Ovary (tissue), 9 donors: Measurements from ENCODE around the gene SATB1. TPM values are rescaled to one million over a fixed set of nuclear protein-coding genes. Genes with fewer than 3 reads are reported as not detected.

ENCODE experiments used
- DNase-seq, 5 donors: peaks; one replicate each; pipeline ENCODE4 v3.0.0-alpha.2; 2019 to 2020
- H3K27ac ChIP-seq, 2 donors: fragments of 200-600 bp; one replicate each; pipeline versions ENCODE4 v1.5.1 to v1.8.0; 2019 to 2022
- H3K27me3 ChIP-seq: fragments of 200-600 bp; one replicate; pipeline ENCODE4 v1.8.0; 2022
- H3K36me3 ChIP-seq: fragments of 200-600 bp; sonication (generic); one replicate; pipeline ENCODE4 v1.5.1; 2019
- H3K4me1 ChIP-seq: one replicate; pipeline ENCODE4 v1.8.1; 2013; ENCODE audit warnings: mild to moderate bottlenecking, moderate library complexity; ENCODE audit not compliant: insufficient read depth
- H3K4me3 ChIP-seq: fragments of 200-600 bp; sonication (generic); one replicate; pipeline ENCODE4 v1.5.1; 2017
- H3K9me3 ChIP-seq, 2 donors: fragments of 200-600 bp in 1 of 2; sonication (generic) in 1 of 2; one replicate each; pipeline versions ENCODE4 v1.5.1 to v1.8.1; 2013 to 2019; ENCODE audit warnings: mild to moderate bottlenecking in 1 of 2, moderate library complexity in 1 of 2
- CTCF ChIP-seq, 3 donors: fragments of 450-650 bp in 2 of 3; fragments of 200-600 bp in 1 of 3; IDR thresholded peaks; one replicate each; pipeline versions ENCODE4 v1.5.1 to v1.8.0; 2016 to 2022; ENCODE audit warnings: antibody characterized with exemption in 3 of 3, mild to moderate bottlenecking in 1 of 3
- EP300 ChIP-seq: sonication (generic); formaldehyde crosslinking; IDR thresholded peaks from one replicate; pipeline ENCODE4 v1.6.1; 2017; ENCODE audit warnings: antibody characterized with exemption
- POLR2A ChIP-seq: fragments of 450-650 bp; IDR thresholded peaks from one replicate; pipeline ENCODE4 v1.6.1; 2017; ENCODE audit warnings: antibody characterized with exemption, mild to moderate bottlenecking, moderate library complexity
- WGBS, 3 donors: extraction: QIAGEN DNeasy Blood & Tissue Kit in 1 of 3; methylation state at CpG; one replicate each; pipeline versions ENCODE4 v1.1.5 to v1.1.7; 2013 to 2017; 5-methylcytosine and 5-hydroxymethylcytosine counted together
- intact Hi-C, 4 donors: fragments of 100-400 bp; cut with DNase I; formaldehyde crosslinking; loops; one replicate each; pipeline versions ENCODE4 v1.11.0 to v1.15.1; 2022 to 2023
- polyA plus RNA-seq, 2 donors: library from polyadenylated mRNA; stranded (reverse); fragments of 200-250 nt in 1 of 2; fragments of 350-450 nt in 1 of 2; fragmentation: Illumina TruSeq in 1 of 2; extraction: RNeasy Lipid Tissue Mini Kit (QIAGEN cat#74804) in 1 of 2; gene quantifications; one replicate each; pipeline ENCODE4 v1.2.3, GENCODE V29; 2013 to 2014
- total RNA-seq, 7 donors: library from RNA; depleted of rRNA in 2 of 7; stranded (reverse); fragments of >200 nt in 2 of 7; fragmentation: NEBNext Ultra II Directional in 3 of 7; extraction: Animal tissue kit (Norgen Biotek cat#: 25700) in 3 of 7; gene quantifications; one replicate each; pipeline versions ENCODE4 v1.1.0 to v1.2.4, GENCODE V29; 2016 to 2023
- donor health status: DM: no; HTN: no; CAD: no; lungs with moderate emphysema.
- donor health status: DM: no; HTN: no; CAD: no.
- donor health status: Bipolar disorder and iron deficiency.
- donor health status: DM: yes; HTN: yes; CAD: no.
- donor health status: DM: no; HTN: no; CAD: no.
- donor health status: DM: yes; HTN: yes; CAD: no.

Gene SATB1
- total and polyA plus RNA-seq, 9 donors = 7.4 to 26.9 (median 18.9) TPM

- DNase-seq = no peak
- TF ChIP-seq POLR2A (no peak), EP300 (no peak), CTCF (IDR thresholded peaks at IDR 0.05) (no peak)
- intact Hi-C loops = no loop called here
- Histone ChIP-seq H3K27ac (no peak overlapping the region), H3K27me3 (no peaks in the 10 kb centered on the region), H3K36me3 (no peaks in the 10 kb centered on the region), H3K9me3 (no peaks in the 10 kb centered on the region), H3K4me1 (no peaks in the 10 kb centered on the region), H3K4me3 (no peak overlapping the region)
- WGBS, 3 donors = 75 to 82% (median 76%) methylated on average over 2 of the region's 2 CpGs
These were observed 22.1 kb downstream of the SATB1 start for GRCh38 chr3:18403061-18403460.

GRCh38 chr3:18402239-18402799 lies 22.8 kb downstream of the SATB1 start:
- WGBS, 3 donors = 61 to 78% (median 67%) methylated on average over 3 of the region's 3 CpGs
- Histone ChIP-seq H3K27ac (no peak overlapping the region), H3K4me3 (no peak overlapping the region), H3K27me3 (no peaks in the 10 kb centered on the region), H3K4me1 (no peaks in the 10 kb centered on the region), H3K9me3 (no peaks in the 10 kb centered on the region), H3K36me3 (no peaks in the 10 kb centered on the region)
- no peak for TF ChIP-seq EP300
- TF ChIP-seq CTCF (IDR thresholded peaks at IDR 0.05) = no peak
- no peak for TF ChIP-seq POLR2A
- no peak for DNase-seq
- intact Hi-C loops = no loop called here

DNA sequence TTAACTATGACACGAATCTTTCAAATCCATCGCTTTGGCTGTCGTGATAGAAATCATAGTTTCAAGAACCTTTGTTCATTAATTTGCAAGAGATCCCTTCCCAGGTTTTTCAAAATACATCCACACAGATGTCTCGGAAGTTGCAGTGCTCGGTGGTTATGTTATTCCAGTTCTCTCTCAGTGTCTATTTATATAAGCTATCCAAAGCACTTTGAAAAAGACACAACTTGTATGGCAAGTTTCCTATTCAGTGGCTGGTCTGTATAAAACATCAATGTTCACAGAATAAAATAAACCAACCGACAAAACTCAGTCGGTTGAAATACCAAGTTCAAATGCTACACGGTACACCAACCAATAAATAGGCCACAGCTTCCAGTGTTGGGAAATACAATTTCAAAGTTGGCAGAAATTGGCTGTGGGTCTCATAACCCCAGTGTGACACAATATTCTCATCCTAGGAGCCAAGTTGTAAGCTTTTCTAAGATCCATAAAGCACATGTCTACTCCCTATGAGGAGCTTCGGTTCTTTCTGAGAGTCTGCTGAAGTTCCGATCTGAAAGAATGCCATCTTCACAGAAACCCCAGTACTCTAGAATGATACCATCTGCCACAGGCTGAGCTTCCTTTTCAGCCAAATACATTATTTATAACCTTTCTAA lies 23.7 kb downstream of the SATB1 start:
- intact Hi-C loops = no loop called here
- Histone ChIP-seq H3K36me3 (no peaks in the 10 kb centered on the region), H3K4me3 (no peak overlapping the region), H3K9me3 (no peaks in the 10 kb centered on the region), H3K27me3 (no peaks in the 10 kb centered on the region), H3K4me1 (no peaks in the 10 kb centered on the region), H3K27ac (no peak overlapping the region)
- no peak for TF ChIP-seq EP300
- no peak for DNase-seq
- WGBS, 3 donors = 89 to 94% (median 92%) methylated on average over 10 of the region's 10 CpGs

- Histone ChIP-seq H3K9me3 (no peaks in the 10 kb centered on the region), H3K27me3 (no peaks in the 10 kb centered on the region), H3K27ac (no peak overlapping the region), H3K4me1 (no peaks in the 10 kb centered on the region), H3K4me3 (no peak overlapping the region), H3K36me3 (no peaks in the 10 kb centered on the region)
- WGBS, 3 donors = 91 to 100% (median 93%) methylated on average over 1 of the region's 1 CpG
- intact Hi-C loops = no loop called here
- TF ChIP-seq POLR2A (no peak), CTCF (IDR thresholded peaks at IDR 0.05) (no peak), EP300 (no peak)
- no peak for DNase-seq
These were observed 26.7 kb downstream of the SATB1 start for GRCh38 chr3:18398448-18398847.

DNA sequence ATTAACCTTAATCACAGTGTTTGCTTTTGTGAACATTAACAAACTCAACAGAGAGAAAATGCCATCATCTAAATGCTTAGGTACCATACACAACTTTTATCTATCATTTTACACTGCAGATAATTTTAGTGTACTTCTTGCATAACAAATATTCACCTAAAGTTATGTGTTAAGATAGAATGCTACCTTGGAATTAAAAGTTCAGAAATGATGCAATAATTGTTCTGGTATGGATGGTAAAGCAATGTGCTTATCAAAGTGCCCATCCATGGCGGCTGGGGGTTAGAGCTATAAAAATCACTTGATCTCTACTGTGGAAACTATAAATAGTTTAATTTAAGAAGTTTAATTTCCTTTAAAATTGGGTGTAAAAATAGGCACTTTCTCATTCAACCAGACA lies 28.7 kb downstream of the SATB1 start:
- H3K4me1 ChIP-seq = no peaks in the 10 kb centered on the region
- H3K4me3 ChIP-seq = no peak overlapping the region
- TF ChIP-seq EP300 (no peak), CTCF (IDR thresholded peaks at IDR 0.05) (no peak), POLR2A (no peak)
- H3K27me3 ChIP-seq = no peaks in the 10 kb centered on the region
- no peak for DNase-seq
- H3K9me3 ChIP-seq = no peaks in the 10 kb centered on the region
- no peaks in the 10 kb centered on the region for H3K36me3 ChIP-seq
- H3K27ac ChIP-seq = no peak overlapping the region
- intact Hi-C loops = no loop called here
- WGBS, 3 donors = 0 to 76% (median 0%) methylated on average over 1 of the region's 1 CpG
